HG02884 (cell line): Measurements from ENCODE around the gene TBC1D2B.

ENCODE experiments used
- ATAC-seq: cut with Tn5 transposase; IDR thresholded peaks from one replicate; pipeline ENCODE4 v1.9.1; 2021; ENCODE audit warnings: mild to moderate bottlenecking, moderate library complexity; ENCODE audit not compliant: unreplicated experiment

The TBC1D2B gene

GRCh38 chr15:78075490-78076230, 1.9 kb downstream of the TBC1D2B start:
- ATAC-seq = no peak

DNA sequence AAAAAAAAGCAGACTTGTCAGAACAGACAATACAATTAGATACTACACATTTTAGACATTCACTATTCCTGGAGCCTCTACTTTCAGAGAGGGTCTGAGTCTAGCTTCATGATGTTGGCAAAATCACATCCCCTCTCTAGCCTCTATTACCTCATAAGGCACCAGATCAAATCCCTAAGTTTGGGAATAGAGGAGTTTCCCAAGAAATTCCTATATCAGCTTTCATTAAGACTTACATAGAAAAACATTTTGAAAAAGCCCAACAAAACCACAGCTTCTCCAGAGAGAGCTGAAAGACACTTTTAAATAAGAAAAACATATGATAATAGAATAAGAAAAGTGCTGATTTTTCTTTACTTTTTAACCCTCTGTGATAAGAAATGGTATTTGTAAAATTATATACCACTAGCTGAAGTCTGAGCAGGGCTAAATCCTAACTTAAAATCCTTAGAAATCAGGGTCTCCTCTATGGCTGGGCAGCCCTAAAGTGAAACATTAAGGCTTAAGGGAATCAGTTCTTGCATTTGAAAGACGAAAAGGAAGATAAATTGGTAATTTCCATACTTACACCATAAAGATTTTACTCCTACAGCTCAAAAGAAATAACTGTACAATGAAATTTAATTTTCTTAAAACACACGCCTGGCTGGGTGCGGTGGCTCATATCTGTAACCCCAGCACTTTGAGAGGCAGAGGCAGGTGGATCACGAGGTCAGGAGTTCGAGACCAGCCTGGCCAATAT, 4.3 kb downstream of the TBC1D2B start:
- no peak for ATAC-seq

DNA sequence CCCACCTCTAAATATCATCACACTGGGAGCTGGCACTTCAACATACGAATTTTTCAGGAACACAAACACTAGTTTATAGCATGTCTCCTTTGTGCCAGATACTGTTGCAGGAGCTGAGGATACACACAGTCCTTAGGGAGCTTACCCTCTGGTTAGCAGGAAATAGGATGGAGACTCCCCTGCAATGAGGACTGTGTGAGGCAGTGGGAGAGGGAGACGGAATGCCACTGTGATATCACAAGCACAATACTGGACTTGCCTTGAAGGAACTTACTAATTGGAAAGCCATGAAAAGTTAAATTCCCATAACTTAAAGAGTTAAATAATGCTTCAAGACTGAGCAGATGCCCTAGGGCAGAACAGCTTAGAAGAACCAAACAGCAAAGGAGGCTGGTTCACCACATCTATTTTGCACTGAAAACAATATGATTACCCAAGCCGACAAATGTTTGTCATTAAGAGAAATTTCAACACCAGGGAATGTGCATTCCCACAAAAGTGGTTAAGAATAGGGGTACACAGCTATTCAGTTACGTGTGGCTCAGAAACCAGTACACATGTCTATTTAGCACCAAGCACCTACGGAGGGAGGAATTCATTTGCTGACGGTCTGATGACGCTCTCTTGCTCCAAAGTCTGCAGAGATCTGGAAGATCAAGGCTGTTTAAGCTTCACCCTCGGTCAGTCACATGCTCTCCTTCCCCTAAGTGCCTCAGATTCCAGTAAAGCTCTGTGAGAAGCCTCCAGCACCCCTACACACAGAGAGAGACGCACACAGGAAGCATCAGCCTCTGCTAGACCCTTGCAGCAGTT, 5.2 kb downstream of the TBC1D2B start:
- no peak for ATAC-seq

- ATAC-seq = no peak
These were observed 6.1 kb downstream of the TBC1D2B start for GRCh38 chr15:78071383-78071782.

DNA sequence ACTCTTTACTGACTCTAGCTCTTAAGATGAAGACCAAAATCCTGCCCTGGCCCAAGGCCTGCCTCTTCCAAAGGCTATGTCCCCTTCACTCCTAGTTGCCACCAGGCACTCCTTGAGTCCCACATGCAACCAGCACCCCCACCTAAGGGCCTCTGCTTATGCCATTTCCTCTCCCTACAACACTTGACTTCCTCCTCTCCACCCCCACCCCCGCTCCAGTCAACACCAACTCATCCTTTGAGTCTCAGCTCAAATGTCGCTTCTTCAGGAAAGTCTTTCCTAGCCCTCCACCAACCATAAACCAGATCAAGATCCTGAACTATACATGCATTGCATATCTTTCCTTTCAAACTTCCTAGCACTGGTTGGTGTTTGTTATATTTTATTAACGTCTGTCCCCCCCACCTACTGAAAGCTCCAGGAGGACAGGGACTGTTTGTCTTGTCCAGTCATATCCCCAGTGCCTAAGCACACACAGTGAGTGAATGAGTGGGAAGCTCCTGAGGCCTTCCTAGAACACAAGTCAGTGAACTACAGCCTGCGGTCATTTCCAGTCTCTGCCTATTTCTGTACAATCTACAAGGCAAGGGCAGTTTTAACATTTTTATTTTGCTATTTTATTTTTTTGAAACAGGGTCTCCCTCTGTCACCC, 7.3 kb downstream of the TBC1D2B start:
- ATAC-seq = no peak

GRCh38 chr15:78069462-78070029, 8.0 kb downstream of the TBC1D2B start:
- ATAC-seq = no peak

- ATAC-seq = no peak
These were observed 8.5 kb downstream of the TBC1D2B start for GRCh38 chr15:78069052-78069414.

DNA sequence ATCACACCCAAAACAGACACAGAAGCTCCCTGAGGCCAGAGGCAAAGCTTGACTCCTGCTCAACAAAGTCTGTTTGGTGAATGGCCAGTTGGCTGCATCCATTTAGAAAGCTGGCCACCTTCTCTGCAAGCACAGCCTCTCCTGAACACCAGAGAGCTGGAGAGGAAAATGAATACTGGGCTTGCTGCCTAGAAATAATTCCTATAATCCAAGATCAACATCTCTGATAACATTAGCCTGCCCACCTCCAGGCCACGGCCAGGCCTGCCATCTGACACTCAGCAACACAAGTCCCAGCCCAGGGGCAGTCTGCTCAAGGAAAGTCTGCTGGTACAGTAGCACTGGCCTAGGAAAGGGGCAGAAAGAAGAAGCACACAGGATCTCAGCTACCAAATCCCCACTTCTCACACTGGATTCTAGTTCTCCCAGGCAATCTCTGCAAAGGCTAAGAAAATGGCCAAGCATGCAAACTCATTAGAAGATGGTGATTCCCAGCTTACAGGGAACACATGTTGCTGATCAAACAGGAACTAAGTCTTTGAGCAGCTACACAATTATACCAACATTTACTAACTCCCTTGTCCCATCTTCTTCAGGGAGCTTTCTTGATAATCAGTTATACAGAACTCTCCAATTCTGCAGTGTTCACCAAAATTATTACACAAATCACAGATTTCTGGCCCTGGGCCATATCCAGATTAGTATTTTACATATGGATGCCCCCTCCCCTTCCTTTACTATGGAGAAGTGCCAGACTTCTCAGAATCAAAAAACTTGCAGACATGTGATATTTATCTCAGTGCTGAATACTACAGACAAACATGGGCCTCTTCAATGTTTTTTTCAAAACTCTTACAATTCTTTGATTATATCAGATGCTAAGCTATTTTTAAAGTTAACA, 9.9 kb downstream of the TBC1D2B start:
- ATAC-seq = no peak

DNA sequence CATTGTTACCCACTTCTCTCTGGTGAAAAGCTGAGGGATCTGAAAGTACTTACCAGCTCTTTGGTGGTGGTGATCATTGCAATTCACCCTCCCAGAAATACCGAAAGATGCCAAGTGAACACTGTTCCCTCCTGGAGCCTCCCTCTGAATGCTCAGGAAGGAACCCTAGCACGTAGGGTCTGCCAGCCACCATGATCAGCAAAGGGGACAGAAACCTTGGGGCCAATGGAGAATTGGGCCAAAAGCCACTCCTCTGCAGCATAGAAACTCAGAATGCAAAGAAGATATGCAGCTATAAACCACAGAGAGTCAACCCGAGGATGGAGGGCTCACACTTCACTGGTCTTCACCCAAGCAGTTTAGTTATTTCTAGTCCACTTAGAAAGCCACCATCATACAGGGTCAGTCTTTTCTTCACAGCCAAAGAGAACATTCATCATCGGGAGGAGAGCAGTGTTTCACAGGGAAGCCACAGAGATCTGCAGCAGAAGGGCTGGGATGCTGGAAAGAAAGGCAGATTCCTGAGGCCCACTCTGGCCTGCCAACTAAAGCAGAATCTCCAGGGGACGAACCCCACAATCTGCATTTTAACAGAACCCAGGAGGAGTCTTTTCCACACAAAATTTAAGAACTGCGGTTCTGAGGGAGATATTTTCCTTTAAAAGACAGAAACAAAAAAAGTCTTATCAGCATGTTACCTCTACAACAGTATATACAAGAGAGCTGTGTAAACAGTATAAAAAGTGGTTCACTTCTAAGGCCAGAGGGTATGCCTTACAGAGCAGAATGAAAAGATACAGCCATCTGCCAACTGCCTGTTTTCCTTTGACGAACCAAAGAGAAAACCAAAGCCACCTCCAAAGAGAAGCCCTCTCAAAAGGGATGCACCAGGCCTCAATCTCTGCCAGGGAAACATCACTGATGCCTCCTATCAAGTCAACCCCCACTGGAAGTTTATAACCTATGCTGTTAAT, 11.3 kb downstream of the TBC1D2B start:
- peak; percentile 51 for ATAC-seq

GRCh38 chr15:78065284-78065872, 12.1 kb downstream of the TBC1D2B start:
- ATAC-seq = no peak

- no peak for ATAC-seq
These were observed 13.0 kb downstream of the TBC1D2B start for GRCh38 chr15:78064544-78064943.

DNA sequence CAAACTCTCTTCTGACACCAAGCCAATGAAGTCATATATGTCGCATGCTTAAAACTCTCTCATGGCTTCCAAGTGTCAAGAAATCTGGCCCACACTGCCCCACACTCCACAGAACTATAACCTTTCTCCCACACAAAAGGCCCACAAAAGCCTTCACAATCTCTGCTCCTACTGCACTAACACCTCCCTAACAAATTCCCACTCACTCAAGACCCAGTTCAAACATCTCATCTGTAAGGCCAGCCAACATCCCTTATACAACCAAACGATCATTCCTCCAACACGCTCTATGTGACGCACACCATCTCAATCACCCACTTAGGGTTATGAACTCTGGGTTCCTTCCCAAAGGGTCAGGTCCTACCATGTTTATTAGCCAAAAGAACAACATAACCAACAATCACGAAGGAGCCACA, 13.5 kb downstream of the TBC1D2B start:
- no peak for ATAC-seq

GRCh38 chr15:78063217-78063616, 14.3 kb downstream of the TBC1D2B start:
- no peak for ATAC-seq

- ATAC-seq = no peak
These were observed 15.5 kb downstream of the TBC1D2B start for GRCh38 chr15:78061963-78062427.

DNA sequence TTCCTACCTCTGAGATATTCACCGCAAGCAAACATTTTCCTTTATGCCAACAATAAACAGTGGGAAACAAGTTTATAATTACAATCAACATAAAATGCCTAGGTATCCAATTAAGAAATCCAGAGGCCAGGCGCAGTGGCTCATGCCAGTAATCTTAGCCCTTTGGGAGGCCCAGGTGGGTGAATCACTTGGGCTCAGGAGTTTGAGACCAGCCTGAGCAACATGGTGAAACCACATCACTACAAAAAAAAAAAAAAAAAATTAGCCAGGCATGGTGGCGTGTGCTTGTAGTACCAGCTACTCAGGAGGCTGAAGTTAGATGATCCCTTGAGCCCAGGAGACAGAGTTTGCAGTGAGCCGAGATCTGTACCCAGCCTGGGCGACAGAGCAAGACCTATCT, 17.3 kb downstream of the TBC1D2B start:
- no peak for ATAC-seq

DNA sequence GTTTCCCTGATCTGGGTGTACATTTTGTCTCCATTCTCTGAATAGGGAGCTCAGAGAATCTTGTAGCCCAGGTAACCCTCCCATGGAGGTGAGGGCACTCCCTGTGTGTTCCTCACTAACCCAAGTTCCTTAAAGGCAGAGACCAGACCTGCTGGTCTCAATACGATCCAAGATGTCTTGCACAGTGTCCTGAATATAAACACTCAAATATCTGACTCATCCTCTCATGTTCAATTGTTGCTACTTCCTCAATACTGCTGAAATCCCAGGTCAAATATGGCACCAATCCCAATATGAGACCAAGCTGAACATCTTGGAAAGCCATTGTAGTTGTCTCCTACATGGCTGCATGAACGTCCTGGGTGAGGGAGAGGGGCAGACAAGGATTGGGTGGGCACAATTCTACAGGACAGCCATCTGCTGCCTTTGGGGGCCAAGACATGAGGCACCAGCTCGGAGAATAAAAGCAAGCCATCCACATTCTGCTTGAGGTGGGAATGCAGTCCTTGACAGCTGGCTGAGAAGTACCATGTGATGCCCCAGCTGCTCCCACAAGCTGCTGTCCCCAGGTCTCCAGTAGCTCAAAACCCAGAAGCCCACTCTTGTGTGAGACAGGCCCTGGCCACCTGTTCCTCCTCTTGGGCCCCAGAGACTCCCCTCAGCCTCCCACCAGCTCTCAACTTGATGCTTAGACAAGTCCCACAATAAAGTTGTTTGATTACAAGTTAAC, 18.2 kb downstream of the TBC1D2B start:
- no peak for ATAC-seq

- no peak for ATAC-seq
These were observed 19.0 kb downstream of the TBC1D2B start for GRCh38 chr15:78058401-78058935.
